WTC11 (cell line): Measurements from ENCODE around the gene STX2. TPM values are rescaled to one million over a fixed set of nuclear protein-coding genes. Genes with fewer than 3 reads are reported as not detected.

Experiments used
- ATAC-seq: fragments of 200-7000 bp; cut with Tn5 transposase; 2 replicates; pipeline ENCODE4 v1.10.0; 2021; ENCODE audit warnings: mild to moderate bottlenecking, moderate library complexity
- CTCF ChIA-PET: fragments of 300-600 bp; sonication (Branson Sonifier 250); formaldehyde crosslinking; loops from one replicate; lab custom pipeline; 2021; ENCODE audit warnings: antibody characterized with exemption; lab: Charles Lee
- POLR2A ChIA-PET: fragments of 350-600 bp; sonication (Branson Sonifier 250); formaldehyde crosslinking; loops from one replicate; lab custom pipeline; 2021; ENCODE audit warnings: antibody characterized with exemption; lab: Charles Lee
- DNase-seq: peaks from one replicate; pipeline ENCODE4 v3.0.0; 2021; ENCODE audit warnings: low spot score
- H3K27ac Mint-ChIP-seq: 2 replicates; pipeline ENCODE4 v1.8.0; 2021; ENCODE audit warnings: mixed read lengths
- H3K27me3 Mint-ChIP-seq: 2 replicates; pipeline ENCODE4 v1.8.0; 2021; ENCODE audit warnings: low read depth, mild to moderate bottlenecking, moderate library complexity, mixed read lengths
- H3K36me3 Mint-ChIP-seq: 2 replicates; pipeline ENCODE4 v1.8.0; 2021; ENCODE audit warnings: mixed read lengths
- H3K4me1 Mint-ChIP-seq: 2 replicates; pipeline ENCODE4 v1.8.0; 2022; ENCODE audit warnings: mixed read lengths
- H3K4me3 Mint-ChIP-seq: 2 replicates; pipeline ENCODE4 v1.8.0; 2021; ENCODE audit warnings: mild to moderate bottlenecking, moderate library complexity, mixed read lengths
- H3K9me3 Mint-ChIP-seq: 2 replicates; pipeline ENCODE4 v1.8.0; 2021; ENCODE audit warnings: mixed read lengths
- ATF1 ChIP-seq: sonication (generic); formaldehyde crosslinking; IDR thresholded peaks from 2 replicates; pipeline ENCODE4 v1.8.1; 2023; ENCODE audit warnings: mild to moderate bottlenecking, moderate library complexity, missing genetic modification reagents
- FOXK1 ChIP-seq: sonication (generic); formaldehyde crosslinking; IDR thresholded peaks from 2 replicates; pipeline ENCODE4 v1.8.0; 2022; ENCODE audit warnings: mild to moderate bottlenecking, moderate library complexity, missing genetic modification reagents
- HMGA2 ChIP-seq: fragments of 250-450 bp; sonication (Bioruptor Pico); IDR thresholded peaks from 2 replicates; pipeline ENCODE4 v1.4.0; 2021; ENCODE audit warnings: mild to moderate bottlenecking, moderate library complexity
- IRF2 ChIP-seq: sonication (generic); formaldehyde crosslinking; IDR thresholded peaks from 2 replicates; pipeline ENCODE4 v1.8.0; 2022; ENCODE audit warnings: low read depth, missing genetic modification reagents, borderline replicate concordance
- JUN ChIP-seq: sonication (generic); formaldehyde crosslinking; IDR thresholded peaks from 2 replicates; pipeline ENCODE4 v1.8.0; 2023; ENCODE audit warnings: mild to moderate bottlenecking, missing genetic modification reagents
- KAT7 ChIP-seq: sonication (generic); formaldehyde crosslinking; IDR thresholded peaks from 2 replicates; pipeline ENCODE4 v1.8.1; 2023; ENCODE audit warnings: missing genetic modification reagents, mild to moderate bottlenecking, borderline replicate concordance
- NR1H2 ChIP-seq: sonication (generic); formaldehyde crosslinking; IDR thresholded peaks from 2 replicates; pipeline ENCODE4 v1.9.0; 2021; ENCODE audit warnings: mild to moderate bottlenecking, moderate library complexity, missing genetic modification reagents
- NR2C2 ChIP-seq: sonication (generic); formaldehyde crosslinking; IDR thresholded peaks from 2 replicates; pipeline ENCODE4 v1.8.0; 2022; ENCODE audit warnings: mild to moderate bottlenecking, missing genetic modification reagents
- SMAD4 ChIP-seq: sonication (generic); formaldehyde crosslinking; IDR thresholded peaks from 2 replicates; pipeline ENCODE4 v1.8.0; 2022; ENCODE audit warnings: mild to moderate bottlenecking, missing genetic modification reagents
- SP1 ChIP-seq: sonication (generic); formaldehyde crosslinking; conservative IDR thresholded peaks from 2 replicates; pipeline ENCODE4 v1.8.1; 2022; ENCODE audit warnings: missing genetic modification reagents
- ZNF263 ChIP-seq: sonication (generic); formaldehyde crosslinking; IDR thresholded peaks from 2 replicates; pipeline ENCODE4 v1.8.1; 2022; ENCODE audit warnings: low read depth, mild to moderate bottlenecking, moderate library complexity, missing genetic modification reagents
- ZNF416 ChIP-seq: fragments of 250-450 bp; sonication (Bioruptor Pico); IDR thresholded peaks from 2 replicates; pipeline ENCODE4 v1.9.0; 2021; ENCODE audit warnings: mild to moderate bottlenecking, inconsistent platforms
- ZNF423 ChIP-seq: fragments of 250-450 bp; sonication (Bioruptor Pico); IDR thresholded peaks from 2 replicates; pipeline ENCODE4 v2.1.2; 2022; ENCODE audit warnings: mild to moderate bottlenecking, moderate library complexity
- ZNF671 ChIP-seq: fragments of 250-450 bp; sonication (Bioruptor Pico); IDR thresholded peaks from 2 replicates; pipeline ENCODE4 v1.8.0; 2021; ENCODE audit warnings: mild to moderate bottlenecking
- total RNA-seq: library from RNA; stranded (reverse); gene quantifications from 3 replicates; pipeline ENCODE4 v1.2.3, GENCODE V29; 2021
- TF ChIP-seq, protein P1 (sequence below): sonication (generic); formaldehyde crosslinking; IDR thresholded peaks from 2 replicates; pipeline ENCODE4 v1.8.1; 2022; ENCODE audit warnings: mild to moderate bottlenecking, moderate library complexity, missing genetic modification reagents
- TF ChIP-seq, protein P2 (sequence below): sonication (generic); formaldehyde crosslinking; IDR thresholded peaks from 2 replicates; pipeline ENCODE4 v1.8.1; 2023; ENCODE audit warnings: mild to moderate bottlenecking, moderate library complexity, missing genetic modification reagents
- TF ChIP-seq, protein P3 (sequence below): sonication (generic); formaldehyde crosslinking; IDR thresholded peaks from 2 replicates; pipeline ENCODE4 v1.8.0; 2022; ENCODE audit warnings: mild to moderate bottlenecking, missing genetic modification reagents
- TF ChIP-seq, protein P4 (sequence below): sonication (generic); formaldehyde crosslinking; IDR thresholded peaks from 2 replicates; pipeline ENCODE4 v1.8.0; 2022; ENCODE audit warnings: missing genetic modification reagents

STX2 gene
- total RNA-seq, 1 experiment from 2014 or later: 22.7 TPM

DNA sequence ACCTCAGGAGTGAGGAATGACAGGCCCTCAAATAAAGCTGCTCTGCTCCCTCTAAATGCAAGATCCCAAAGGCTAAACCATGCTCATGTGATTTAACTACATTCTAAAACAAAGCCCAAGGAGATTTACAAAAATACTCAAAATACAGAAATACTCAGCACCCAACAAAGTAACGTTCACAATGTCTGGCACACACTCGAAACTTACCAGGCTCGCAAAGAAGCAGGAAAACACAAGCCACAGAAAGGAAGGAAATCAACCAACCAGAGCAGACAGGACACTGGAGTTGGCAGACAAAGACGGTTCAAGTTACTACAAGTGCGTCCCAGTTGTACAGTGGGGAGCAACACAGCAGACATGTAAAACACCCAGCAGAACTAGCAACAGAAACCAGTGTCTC, 33.4 kb downstream of the STX2 start:
- DNase-seq: no peak
- no peak for ATAC-seq
- Mint-ChIP-seq H3K9me3 (no peaks in the 10 kb centered on the region), H3K27me3 (no peaks in the 10 kb centered on the region), H3K27ac (peak overlapping the region; percentile 19; the same call in 1 of the 2 replicates), H3K4me1 (0 out of 2 replicates have a peak, but pooled peaks cover 4% of the 10 kb centered on the region), H3K36me3 (peaks cover 62% of the 10 kb centered on the region), H3K4me3 (no peak overlapping the region)
- CTCF ChIA-PET: interaction anchor here (1.2 kb wide), 1 partner anchor 18 kb away, joined by 3 read pairs; no protein-coding TSS in a partner anchor
- POLR2A ChIA-PET: no interaction called here
- no peak for TF ChIP-seq SMAD4 (CRISPR knock-in tag)
- TF ChIP-seq ZNF263 (CRISPR knock-in tag): no peak

DNA sequence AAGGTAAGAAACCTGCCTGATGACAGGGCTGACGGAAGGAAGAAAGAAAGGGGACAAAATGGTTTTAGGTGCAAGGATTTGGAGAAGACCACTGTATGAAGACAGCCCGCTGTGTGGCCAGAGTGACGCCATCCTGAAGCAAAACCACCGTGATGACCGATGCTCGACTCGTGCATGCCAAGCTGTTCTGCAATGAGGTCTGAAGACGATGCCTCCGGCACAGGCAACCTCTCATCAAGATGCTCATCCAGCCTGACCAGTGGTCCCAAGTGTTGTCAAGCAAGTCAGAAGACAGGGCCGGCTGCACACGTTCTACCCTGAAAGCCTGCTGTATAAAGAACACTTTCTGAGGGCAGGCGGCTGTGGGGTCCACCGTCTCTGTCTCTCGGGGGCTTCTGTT, 34.8 kb downstream of the STX2 start:
- CTCF ChIA-PET: no interaction called here
- no peak for ATAC-seq
- Mint-ChIP-seq H3K27me3 (no peaks in the 10 kb centered on the region), H3K27ac (0 out of 2 replicates have a peak overlapping the region, but pooled peaks have one; percentile 2), H3K36me3 (peaks cover 59% of the 10 kb centered on the region), H3K4me1 (0 out of 2 replicates have a peak, but pooled peaks cover 4% of the 10 kb centered on the region), H3K4me3 (no peak overlapping the region), H3K9me3 (no peaks in the 10 kb centered on the region)
- POLR2A ChIA-PET: no interaction called here
- DNase-seq: no peak
- TF ChIP-seq ATF1 (CRISPR knock-in tag): no peak
- TF ChIP-seq NR2C2: no peak
- TF ChIP-seq ZNF416: no peak
- TF ChIP-seq ZNF671 (CRISPR knock-in tag): no peak
- TF ChIP-seq, protein P1, sequence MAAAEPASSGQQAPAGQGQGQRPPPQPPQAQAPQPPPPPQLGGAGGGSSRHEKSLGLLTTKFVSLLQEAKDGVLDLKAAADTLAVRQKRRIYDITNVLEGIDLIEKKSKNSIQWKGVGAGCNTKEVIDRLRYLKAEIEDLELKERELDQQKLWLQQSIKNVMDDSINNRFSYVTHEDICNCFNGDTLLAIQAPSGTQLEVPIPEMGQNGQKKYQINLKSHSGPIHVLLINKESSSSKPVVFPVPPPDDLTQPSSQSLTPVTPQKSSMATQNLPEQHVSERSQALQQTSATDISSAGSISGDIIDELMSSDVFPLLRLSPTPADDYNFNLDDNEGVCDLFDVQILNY: no peak
- TF ChIP-seq IRF2 (CRISPR knock-in tag): no peak
- no peak for TF ChIP-seq JUN

DNA sequence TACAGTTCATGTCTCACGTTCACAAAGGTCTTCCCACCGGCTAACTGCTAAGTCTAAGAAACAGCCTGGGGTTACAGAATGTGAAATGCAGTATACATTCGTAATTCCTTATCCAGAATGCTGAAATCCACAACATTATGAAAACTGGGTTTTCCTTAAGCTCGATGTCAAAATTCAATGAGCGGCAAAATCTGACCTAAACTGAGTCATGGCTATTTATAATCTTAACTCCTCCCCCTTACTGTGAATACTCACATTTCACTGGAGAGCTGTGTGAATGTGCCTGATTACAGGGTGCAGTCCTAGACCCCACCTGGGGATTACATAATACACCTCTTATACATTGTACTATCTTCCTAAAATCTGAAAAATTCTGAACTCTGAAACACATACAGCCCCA, 35.3 kb downstream of the STX2 start:
- ATAC-seq (no peak), DNase-seq (no peak)
- H3K4me1 Mint-ChIP-seq: 0 out of 2 replicates have a peak, but pooled peaks cover 4% of the 10 kb centered on the region
- H3K27me3 Mint-ChIP-seq: no peaks in the 10 kb centered on the region
- POLR2A ChIA-PET: interaction anchor here (0.7 kb wide), 1 partner anchor 8 kb away, joined by 9 read pairs; no protein-coding TSS in a partner anchor
- no peaks in the 10 kb centered on the region for H3K9me3 Mint-ChIP-seq
- CTCF ChIA-PET: interaction anchor here (0.6 to 1.5 kb wide), 2 partner anchors 10 to 56 kb away, joined by 3 to 4 read pairs; no protein-coding TSS in a partner anchor
- 0 out of 2 replicates have a peak overlapping the region, but pooled peaks have one; percentile 2 for H3K27ac Mint-ChIP-seq
- TF ChIP-seq NR2C2: no peak
- TF ChIP-seq, protein P2, sequence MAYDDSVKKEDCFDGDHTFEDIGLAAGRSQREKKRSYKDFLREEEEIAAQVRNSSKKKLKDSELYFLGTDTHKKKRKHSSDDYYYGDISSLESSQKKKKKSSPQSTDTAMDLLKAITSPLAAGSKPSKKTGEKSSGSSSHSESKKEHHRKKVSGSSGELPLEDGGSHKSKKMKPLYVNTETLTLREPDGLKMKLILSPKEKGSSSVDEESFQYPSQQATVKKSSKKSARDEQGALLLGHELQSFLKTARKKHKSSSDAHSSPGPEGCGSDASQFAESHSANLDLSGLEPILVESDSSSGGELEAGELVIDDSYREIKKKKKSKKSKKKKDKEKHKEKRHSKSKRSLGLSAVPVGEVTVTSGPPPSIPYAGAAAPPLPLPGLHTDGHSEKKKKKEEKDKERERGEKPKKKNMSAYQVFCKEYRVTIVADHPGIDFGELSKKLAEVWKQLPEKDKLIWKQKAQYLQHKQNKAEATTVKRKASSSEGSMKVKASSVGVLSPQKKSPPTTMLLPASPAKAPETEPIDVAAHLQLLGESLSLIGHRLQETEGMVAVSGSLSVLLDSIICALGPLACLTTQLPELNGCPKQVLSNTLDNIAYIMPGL: no peak
- no peak for TF ChIP-seq KAT7 (CRISPR knock-in tag)
- TF ChIP-seq NR1H2 (CRISPR knock-in tag): no peak
- TF ChIP-seq ZNF423 (CRISPR knock-in tag): no peak
- TF ChIP-seq, protein P3, sequence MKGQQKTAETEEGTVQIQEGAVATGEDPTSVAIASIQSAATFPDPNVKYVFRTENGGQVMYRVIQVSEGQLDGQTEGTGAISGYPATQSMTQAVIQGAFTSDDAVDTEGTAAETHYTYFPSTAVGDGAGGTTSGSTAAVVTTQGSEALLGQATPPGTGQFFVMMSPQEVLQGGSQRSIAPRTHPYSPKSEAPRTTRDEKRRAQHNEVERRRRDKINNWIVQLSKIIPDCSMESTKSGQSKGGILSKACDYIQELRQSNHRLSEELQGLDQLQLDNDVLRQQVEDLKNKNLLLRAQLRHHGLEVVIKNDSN: no peak
- no peak for TF ChIP-seq SP1 (CRISPR knock-in tag)
- no peak overlapping the region for H3K4me3 Mint-ChIP-seq
- peaks cover 54% of the 10 kb centered on the region for H3K36me3 Mint-ChIP-seq

DNA sequence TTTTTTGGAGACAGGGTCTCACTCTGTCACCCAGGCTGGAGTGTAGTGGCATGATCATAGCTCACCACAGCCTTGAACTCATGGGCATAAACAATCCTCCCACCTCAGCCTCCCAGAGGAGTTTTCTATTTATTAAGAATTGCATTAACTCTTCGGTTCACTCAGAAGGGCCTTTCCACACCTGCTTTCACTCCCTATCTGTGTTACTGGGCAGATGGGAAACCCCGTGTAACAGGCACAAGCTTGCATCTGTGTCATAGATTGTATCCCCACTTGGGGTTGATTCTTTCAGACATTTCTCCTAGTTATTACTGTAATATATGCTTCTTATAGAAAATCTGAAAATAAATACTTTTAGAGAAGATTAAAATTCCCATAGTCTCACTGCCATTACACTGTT, 38.7 kb downstream of the STX2 start:
- no peak for DNase-seq
- Mint-ChIP-seq H3K36me3 (peaks cover 37% of the 10 kb centered on the region), H3K27ac (no peak overlapping the region), H3K27me3 (no peaks in the 10 kb centered on the region), H3K4me3 (no peak overlapping the region), H3K4me1 (no peaks in the 10 kb centered on the region), H3K9me3 (no peaks in the 10 kb centered on the region)
- CTCF ChIA-PET: no interaction called here
- POLR2A ChIA-PET: interaction anchor here (0.6 to 0.7 kb wide), 2 partner anchors 91 to 276 kb away, joined by 4 read pairs; no protein-coding TSS in a partner anchor
- ATAC-seq: no peak
- TF ChIP-seq HMGA2 (CRISPR knock-in tag): no peak
- TF ChIP-seq, protein P4, sequence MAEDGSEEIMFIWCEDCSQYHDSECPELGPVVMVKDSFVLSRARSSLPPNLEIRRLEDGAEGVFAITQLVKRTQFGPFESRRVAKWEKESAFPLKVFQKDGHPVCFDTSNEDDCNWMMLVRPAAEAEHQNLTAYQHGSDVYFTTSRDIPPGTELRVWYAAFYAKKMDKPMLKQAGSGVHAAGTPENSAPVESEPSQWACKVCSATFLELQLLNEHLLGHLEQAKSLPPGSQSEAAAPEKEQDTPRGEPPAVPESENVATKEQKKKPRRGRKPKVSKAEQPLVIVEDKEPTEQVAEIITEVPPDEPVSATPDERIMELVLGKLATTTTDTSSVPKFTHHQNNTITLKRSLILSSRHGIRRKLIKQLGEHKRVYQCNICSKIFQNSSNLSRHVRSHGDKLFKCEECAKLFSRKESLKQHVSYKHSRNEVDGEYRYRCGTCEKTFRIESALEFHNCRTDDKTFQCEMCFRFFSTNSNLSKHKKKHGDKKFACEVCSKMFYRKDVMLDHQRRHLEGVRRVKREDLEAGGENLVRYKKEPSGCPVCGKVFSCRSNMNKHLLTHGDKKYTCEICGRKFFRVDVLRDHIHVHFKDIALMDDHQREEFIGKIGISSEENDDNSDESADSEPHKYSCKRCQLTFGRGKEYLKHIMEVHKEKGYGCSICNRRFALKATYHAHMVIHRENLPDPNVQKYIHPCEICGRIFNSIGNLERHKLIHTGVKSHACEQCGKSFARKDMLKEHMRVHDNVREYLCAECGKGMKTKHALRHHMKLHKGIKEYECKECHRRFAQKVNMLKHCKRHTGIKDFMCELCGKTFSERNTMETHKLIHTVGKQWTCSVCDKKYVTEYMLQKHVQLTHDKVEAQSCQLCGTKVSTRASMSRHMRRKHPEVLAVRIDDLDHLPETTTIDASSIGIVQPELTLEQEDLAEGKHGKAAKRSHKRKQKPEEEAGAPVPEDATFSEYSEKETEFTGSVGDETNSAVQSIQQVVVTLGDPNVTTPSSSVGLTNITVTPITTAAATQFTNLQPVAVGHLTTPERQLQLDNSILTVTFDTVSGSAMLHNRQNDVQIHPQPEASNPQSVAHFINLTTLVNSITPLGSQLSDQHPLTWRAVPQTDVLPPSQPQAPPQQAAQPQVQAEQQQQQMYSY (CRISPR knock-in tag): no peak
- TF ChIP-seq FOXK1: no peak
